Superior temporal gyrus (tissue), 1 donor: ENCODE data around the gene GPNMB.

Source experiments
- DNase-seq: peaks from one replicate; pipeline ENCODE4 v3.0.0-alpha.2; 2016; ENCODE audit errors: extremely low spot score

The GPNMB gene

DNA sequence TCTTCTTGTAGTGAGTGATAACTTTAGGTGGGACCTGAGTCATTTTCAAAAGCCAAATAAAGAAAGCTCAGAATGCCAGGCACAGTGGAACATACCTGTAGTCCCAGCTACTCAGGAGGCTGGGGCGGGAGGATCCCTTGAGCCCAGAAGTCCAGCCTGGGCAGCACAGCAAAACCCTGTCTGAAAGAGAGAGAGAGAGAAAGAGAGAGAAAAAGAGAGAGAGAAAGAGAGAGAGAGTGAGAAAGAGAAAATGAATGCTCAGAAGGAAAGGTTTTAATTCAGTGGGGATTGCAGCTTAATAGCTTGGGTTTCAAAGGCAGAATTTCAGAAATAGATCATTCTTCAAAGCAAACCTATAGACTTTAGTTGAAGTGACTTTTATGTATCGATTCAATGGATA, 25.7 kb downstream of the GPNMB start:
- no peak for DNase-seq

DNA sequence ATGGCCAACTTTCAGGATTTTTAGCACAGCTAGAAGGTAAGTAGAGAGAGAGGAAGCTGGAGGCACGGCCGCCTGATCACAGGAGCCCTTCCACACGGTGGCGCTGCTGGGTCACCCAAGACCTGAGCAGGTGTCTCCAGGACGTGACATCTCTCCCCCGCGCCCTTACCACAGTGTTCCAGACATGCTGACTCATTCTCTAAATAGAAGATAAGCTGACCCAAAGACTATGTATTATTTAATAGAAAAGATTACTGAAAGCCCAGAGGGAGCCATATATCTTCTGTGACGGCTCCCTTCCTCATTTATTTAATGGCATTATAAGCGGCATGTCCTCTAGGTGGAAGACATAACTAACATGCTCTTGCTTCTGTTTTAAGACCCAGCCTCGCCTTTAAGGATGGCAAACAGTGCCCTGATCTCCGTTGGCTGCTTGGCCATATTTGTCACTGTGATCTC, 26.6 kb downstream of the GPNMB start:
- DNase-seq: peak; percentile 43

DNA sequence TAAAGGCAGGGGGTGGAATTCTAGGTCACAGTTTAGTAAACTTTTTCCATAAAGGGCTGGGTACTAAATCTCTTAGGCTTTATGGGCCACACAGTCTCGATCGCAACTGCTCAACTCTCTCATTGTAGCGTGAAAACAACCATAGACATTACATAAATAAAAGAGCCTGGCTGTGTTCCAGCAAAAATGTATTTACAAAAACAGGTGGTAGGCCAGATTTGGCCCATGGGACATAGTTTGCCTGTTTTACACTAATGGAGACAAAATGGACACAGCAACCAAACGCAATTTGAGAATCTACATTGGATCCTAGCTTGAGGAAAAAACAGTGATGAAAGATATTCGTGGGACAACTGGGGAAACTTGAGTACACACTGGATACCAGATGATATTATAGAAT, 29.3 kb downstream of the GPNMB start:
- DNase-seq: no peak

DNA sequence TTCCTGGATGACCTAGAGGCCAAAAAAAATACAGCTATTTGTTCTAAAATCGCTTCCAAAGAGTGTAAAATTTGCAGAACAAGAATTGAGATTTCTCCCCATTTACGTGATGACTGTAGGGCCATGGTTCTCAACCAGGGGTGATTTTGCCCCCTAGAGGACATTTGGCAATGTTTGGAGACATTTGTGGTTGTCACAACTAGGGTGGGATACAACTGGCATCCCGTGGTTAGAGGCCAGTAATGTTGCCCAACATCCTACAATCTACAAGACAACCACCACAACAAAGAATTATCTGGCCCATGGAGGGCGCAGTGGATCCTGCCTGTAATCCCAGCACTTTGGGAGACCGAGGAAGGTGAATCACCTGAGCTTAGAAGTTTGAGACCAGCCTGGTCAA, 29.8 kb downstream of the GPNMB start:
- DNase-seq: no peak

DNA sequence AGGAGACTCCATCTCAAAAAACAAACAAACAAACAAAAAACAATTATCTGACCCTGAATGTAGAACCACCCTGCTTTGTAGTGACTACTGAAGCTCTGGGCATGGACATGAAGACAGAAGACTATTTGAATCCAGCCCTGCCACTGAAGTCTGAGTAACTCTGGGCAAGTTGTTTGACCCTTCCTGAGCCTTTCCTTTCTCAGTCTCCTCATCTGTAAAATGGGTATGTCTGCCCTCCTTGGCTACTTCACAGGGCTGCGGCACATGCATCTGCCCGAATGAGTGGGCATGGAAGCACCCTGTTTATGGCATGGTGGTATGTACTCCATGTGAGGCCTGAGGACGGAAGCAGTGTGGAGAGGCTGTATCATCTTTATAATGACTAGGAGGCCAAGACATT, 30.4 kb downstream of the GPNMB start:
- no peak for DNase-seq

DNA sequence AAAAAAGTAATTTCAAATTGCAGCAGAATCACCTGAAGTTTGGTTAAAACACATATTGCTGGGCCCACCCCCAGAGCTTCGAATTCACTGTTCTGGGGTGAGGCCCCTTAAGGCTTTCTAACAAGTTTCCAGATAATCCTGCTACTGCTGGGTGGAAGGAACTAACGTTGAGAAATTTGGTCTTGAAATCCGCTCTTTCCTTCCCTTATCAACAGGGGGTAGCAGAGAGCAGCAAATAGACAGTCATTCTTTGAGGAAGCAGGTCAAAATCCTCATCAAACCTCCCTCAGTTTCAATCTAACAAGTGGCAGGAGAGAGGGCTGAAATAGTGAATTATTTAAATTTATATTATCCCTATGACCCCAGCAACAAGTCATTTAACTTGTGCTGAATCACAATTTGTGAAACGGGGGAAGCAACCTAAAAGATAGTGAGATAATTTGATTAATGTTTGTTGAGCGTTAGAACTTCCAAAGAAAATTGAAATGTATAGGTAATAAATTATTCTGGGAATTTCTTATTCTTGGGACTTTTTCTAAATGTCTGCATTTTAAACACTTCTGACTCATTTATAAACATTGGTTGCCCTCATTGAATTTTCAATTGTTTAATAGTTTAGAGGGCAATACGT, 30.9 kb downstream of the GPNMB start:
- DNase-seq: peak; percentile 79

DNA sequence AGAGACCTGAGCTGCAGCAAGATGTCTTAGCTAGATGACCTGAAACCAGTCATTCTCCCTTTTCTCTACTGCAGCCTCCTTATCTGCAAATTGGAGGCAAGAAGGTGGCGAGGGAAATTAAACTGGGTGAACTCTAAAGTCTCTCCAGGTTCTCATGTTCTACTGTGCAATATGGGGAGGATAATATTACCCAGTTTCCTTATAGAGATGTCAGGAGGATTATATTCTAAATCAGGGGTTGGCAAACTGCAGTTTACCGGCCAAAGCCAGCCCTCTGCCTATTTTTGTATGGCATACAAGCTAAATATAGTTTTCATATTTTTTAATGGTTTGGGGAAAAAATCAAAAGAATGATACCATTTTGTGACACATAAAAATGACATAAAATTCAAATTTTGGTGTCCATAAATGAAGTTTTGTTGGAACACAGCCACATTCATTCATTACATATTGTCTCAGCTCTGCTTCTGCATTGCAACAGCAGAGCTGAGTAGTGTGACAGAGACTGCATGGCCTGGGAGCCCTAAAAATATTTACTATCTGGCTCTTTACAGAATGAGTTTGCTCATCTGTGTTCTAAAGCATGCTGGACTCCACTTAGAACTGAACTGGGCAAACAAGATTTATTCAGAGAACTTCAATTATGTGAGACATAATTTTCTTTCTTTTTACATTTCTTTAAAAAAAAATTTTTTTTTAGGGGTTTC, 33.4 kb downstream of the GPNMB start:
- DNase-seq: no peak

DNA sequence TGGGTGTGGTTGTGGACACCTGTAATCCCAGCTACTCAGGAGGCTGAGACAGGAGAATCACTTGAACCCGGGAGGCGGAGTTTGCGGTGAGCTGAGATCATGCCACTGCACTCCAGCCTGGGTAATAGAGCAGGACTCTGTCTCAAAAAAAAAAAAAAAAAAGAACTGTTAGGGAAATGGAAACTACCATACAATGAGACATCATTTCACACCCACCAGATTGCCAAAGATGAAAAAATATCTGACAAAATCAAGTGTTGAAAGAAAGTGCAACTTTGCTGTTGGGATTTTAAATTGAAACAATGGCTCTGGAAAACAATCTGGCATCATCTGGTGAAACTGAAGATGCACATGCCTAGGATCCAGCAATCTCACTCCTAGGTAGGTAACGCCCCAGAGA, 36.5 kb downstream of the GPNMB start:
- no peak for DNase-seq

DNA sequence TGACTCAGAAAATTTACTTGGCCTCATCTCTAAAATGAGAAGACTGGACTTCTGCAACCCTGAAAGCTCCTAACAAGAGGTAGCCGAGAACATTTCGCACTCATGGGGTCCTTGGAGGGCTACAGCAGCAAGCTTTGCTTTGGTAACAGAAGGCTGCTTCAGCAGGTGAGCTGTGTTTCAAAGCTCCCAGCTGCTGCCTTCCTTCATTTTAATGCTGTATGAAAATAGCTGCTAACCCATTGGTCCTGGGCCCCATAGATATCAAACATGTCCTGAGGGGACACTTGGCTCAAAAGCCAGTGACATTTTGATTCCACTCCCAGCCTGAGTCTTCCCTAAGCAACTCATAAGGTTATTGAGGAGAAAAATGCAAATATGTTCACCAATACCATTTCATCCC, 38.3 kb downstream of the GPNMB start:
- no peak for DNase-seq

DNA sequence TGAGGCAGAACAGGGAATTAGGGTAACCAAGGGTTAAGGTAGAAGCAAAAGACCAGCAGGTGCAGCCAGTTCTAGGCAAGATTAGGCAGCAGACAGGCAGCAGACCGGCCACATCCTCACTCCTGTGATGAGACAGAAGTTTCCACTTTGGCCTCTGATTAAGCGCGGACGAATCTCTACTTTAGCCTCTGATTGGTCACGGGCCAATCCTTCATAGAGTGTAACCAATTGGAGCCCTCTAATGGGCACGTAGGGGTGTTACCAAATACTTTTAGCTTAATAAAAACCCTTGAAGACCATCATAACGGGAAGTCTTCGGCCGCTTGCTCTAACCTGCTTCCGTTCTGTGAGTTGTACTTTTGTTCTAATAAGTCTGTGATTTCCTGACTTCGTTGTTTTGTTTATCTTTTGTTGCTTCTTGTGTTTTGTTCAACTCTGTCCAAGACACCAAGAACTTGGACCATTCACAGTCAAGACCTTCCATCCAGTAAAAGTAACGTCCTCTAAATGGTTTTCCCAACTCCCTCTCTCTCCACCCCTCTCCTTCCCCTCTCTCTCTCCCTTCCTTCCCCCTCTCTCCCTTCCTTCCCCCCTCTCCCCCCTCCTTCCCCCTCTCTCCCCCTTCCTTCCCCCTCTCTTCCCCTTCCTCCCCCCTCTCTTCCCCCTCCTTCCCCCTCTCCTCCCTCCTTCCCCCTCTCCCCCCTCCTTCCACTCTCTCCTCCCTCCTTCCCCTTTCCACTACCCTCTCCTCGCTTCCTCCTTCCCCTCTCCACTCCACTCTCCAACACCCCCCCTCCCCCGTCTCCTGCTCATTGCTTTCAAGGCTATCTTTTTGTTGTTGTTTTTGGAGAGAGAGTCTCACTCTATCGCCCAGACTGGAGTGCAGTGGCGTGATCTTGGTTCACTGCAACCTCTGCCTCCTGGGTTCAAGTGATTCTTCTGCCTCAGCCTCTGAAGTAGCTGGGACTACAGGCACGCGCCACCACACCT, 39.4 kb downstream of the GPNMB start:
- no peak for DNase-seq

DNA sequence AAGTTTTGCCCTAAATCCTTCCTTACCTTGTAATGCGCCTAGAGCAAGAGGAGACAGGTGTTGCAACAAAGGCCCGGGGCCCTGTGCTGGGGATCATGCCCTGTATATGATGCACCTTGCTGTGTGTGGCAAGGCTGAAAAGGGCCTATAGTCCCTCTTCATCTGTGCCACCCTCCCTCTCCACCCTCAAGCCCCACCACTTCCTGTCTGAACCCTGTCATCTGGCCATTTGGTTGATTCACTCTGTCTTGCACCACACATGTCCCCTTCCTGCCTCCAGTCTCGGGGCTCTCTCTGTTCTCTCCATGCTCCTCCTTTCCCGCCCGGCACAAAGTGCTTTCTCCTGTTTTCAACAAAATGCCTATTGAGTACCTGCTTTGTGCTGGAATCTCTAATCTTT, 41.0 kb downstream of the GPNMB start:
- no peak for DNase-seq

DNA sequence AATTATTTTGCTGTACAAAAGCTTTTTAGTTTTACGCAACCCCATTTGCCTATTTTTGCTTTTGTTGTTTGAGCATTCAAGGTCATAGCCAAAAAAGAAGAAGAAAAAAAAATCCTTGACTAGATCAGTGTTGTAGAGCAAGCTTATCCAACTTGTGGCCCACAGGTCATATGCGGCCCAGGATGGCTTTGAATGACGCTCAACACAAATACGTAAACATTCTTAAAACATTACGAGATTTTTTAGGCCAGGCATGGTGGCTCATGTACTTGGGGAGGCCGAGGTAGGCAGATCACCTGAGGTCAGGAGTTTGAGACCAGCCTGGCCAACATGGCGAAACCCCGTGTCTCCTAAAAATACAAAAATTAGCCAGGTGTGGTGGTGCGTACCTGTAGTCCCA, 44.4 kb downstream of the GPNMB start:
- no peak for DNase-seq

DNA sequence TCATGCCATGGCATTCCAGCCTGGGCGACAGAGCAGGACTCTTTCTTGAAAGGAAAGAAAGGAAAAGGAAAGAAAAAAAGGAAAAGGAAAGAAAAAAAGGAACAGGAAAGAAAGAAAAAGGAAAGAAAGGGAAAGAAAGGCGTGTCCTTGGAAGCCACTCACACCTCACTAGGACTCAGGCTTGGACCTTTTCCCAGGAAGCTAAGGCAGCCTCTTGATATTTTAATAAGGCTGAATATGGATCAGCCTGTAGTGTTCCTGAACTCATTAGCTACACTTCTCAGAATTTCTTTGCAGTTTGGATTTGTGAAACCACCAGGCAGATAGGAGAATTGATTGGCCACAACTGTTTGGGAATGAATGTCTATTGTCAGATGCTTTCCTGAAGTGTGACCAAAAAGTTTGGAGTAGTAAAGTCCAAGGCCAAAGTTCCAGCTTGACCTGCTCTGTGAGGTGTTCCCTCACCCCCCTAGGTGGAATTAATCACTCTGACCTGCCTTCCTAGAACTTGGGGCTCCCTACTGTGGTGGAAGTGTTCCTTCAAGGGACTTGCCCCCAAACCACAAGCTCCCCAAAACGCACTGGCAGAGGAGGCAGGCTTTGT, 45.5 kb downstream of the GPNMB start:
- no peak for DNase-seq

DNA sequence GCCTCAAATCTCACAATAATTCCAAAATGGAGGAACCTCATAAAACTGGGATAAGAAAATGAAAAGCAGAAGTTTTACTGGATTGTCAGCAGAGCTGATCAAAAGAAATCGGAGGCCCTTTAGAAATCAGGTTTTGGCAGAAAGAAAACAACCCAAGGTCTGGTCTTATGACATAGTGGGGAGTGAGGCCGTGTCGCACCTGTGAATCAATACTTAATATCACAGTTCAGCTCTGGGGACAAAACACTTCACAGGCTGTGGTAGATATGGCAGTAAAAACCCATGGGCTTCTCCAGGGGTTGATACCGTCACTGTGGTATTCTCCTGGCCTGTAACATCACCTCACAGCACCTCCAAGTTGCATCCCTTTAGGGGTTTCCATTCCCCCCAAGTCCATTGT, 46.0 kb downstream of the GPNMB start:
- no peak for DNase-seq

DNA sequence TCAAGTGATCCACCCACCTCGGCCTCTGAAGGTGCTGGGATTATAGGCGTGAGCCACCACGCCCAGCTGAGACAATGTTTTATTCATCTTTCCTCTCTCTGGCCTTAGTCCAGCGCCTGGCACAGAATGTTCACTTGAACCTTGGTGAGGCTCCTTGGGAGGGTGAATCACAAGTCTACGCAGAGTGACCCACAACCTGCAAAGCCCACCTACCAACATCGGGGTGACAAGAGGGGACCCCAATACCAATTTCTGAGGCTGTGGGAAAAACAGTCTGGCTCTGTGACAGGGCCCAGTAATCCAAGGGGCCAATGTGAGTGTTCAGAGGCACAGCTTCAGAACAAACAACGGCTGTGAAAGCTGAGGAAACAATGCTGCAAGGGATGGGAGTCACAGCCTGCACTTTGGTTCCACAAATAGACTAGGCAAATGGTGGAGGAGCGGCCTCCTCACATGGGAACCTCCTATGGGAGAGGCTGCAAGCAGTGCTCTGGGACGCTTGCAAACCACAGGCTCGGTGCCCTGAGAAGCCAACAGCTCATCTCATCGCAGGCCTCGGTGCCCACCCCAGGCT, 47.0 kb downstream of the GPNMB start:
- DNase-seq: no peak

DNA sequence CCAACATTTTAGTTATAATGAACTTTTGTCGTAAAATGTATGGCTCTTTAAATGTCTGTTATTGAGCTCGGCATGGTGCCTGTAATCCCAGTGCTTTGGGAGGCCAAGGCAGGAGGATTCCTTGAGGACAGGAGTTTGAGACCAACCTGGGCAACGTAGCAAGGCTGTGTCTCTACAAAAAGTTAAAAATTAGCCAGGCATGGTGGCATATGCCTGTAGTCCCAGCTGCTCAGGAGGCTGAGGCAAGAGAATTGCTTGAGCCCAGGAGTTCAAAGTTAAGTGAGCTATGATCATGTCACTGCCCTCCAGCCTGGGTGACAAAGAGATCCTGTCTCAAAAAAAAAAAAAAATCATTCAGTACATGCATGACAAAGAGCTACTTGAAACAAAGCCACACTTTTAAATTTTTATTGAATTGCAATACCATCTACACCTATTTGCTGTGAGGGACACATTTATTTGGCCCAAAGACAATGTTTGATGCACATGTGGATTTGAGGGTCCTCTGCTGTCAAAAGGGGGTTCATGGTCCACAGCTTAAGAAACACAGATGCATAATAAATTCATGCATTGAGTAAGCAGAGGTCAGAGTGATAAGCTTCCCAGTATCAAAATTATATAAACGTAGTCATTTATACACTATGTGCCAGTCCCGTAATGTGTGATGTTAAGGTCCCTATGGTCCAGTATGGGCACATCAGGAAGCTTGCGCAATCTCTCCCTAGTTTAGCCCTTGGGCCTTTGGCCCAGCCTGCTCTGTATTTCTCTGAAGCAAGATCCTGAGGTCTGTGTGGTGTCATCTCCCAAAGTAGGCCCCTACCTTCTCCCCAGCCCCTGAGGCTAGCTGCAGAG, 48.2 kb downstream of the GPNMB start:
- no peak for DNase-seq

DNA sequence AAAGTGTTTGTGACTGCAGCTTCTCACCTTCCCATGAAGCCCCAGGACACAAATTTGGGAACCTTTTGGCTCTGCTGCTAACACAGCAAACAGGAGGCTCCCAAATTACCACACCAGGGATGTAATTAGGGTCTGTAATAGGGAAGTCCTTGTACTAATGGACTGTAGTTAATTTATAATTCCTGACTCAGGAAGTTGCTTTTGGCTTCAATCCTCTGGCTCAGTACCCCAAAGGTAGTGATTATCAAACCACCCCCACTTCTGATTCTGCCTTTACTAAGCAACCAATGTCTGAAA, 48.8 kb downstream of the GPNMB start:
- no peak for DNase-seq

DNA sequence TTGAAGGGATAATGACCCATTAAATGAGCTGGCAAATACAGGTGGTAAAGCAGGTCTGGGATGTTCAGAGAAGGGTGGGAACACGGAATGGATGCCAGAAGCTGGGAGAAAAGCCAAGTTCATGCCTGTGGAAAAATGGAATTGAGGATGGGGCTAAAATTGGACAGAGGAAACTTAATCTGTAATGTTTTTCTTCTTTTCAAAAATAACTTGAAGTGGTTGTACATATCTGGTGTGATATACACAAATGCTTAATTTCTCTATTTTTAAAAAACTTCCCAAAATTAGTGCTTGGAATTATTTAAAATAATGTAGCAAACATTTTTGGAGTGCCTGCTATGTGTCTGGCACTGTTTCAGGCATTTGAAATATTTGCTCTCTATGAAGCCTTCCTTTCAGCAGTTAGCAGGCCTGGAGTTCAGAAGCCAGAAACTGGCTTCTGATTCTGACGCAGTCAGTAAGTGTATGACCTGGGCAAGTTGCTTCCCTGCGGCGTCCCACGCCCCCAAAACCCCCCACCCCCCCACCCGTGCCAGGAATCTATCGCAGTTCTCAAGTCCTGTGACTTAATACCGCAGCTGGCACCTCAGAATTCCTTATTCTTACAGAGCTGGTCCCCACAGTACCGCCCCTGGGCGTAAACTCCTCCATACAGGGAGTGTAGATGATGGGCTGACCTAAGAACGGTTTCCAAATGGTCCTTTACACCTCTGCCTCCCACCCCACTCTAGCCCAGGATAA, 51.7 kb downstream of the GPNMB start:
- DNase-seq: no peak

DNA sequence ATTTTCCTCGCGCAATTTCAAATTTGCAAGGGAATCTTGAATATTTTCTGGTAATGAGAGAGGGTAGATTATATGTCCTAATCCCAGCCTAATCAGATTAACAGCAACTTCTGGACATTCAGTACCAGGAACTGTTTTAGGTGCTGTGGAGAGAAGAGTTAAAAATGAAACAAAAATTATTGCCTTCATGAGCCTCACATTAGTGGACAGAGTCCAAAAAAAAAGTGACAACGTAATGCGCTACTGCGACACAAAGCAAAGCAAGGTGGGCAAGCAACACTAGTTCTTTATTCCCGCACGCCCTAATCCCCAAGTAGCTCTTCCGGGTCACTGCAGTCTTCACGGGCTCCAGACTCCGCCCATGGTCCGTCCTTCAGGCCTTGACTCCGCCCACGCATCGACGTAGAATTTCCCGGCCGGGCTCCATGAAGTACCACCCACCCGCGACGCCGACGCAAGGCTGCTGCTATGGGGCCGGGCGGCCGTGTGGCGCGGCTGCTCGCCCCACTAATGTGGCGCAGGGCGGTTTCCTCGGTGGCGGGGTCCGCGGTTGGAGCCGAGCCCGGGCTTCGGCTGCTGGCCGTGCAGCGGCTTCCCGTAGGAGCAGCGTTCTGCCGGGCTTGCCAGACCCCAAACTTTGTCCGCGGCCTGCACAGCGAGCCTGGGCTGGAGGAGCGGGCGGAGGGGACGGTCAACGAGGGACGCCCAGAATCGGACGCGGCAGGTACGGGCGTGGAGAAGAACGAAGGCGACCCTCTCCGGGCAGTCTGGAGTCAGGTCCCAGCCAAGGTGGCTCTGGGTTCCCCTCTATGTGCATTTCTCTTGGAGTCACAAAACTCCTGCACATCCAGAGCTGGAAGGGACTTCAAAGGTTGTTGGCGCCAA, 52.6 kb downstream of the GPNMB start, which contains the start of gene MALSU1:
Gene MALSU1, plus strand, starts transcription at position 455 of the 885 bp plus-strand sequence. Its CDS starts 14 bp downstream, at position 469.
- peak; percentile 99 for DNase-seq
